B cell (primary cell): Measurements from ENCODE around the gene MS4A5. TPM values are rescaled to one million over a fixed set of nuclear protein-coding genes. Genes with fewer than 3 reads are reported as not detected.
A peak's percentile ranks its signal among the peaks of the same experiment; 100 is the strongest.

Experiments
- ATAC-seq: fragments of 200-7000 bp; cut with Tn5 transposase; one replicate; pipeline ENCODE4 v1.10.0; 2021; ENCODE audit warnings: low read depth, mild to moderate bottlenecking, moderate number of reproducible peaks, moderate library complexity
- CTCF ChIA-PET: fragments of 350-600 bp; sonication (Branson Sonifier 250); formaldehyde crosslinking; loops from one replicate; lab custom pipeline; 2021; ENCODE audit warnings: antibody characterized with exemption, inconsistent platforms; lab: Charles Lee
- POLR2A ChIA-PET: fragments of 350-600 bp; sonication (Branson Sonifier 250); formaldehyde crosslinking; loops from one replicate; lab custom pipeline; 2021; ENCODE audit warnings: antibody characterized with exemption; lab: Charles Lee
- DNase-seq: peaks from one replicate; pipeline ENCODE4 v3.0.0; 2013
- H2AFZ ChIP-seq: 2 replicates; pipeline ENCODE4 v1.6.1; 2012; ENCODE audit warnings: mild to moderate bottlenecking, low read depth, low read length; ENCODE audit not compliant: insufficient read depth, poor library complexity, severe bottlenecking
- H3K27ac ChIP-seq, 2 donors: 1 replicate in 1 of 2; 2 replicates in 1 of 2; pipeline ENCODE4 v1.5.1; 2012 to 2013; ENCODE audit warnings: low read length in 2 of 2, mild to moderate bottlenecking in 2 of 2, moderate library complexity in 1 of 2
- H3K27me3 ChIP-seq, 4 experiments: fragments of 200-600 bp in 1 of 4; sonication (generic) in 1 of 4; replicated peaks in 1 of 4; 1 replicate in 2 of 4; 2 replicates in 2 of 4; pipeline versions ENCODE4 v1.6.1 to v1.7.0; 2013 to 2016; ENCODE audit warnings: low read length in 3 of 4, mild to moderate bottlenecking in 2 of 4, mixed read lengths in 1 of 4, moderate library complexity in 1 of 4; ENCODE audit not compliant: insufficient read depth in 4 of 4, control insufficient read depth in 3 of 4; ENCODE audit errors: control extremely low read depth in 1 of 4
- H3K36me3 ChIP-seq, 2 experiments: replicated peaks in 1 of 2; 1 replicate in 1 of 2; 2 replicates in 1 of 2; pipeline versions ENCODE4 v1.6.1 to v1.7.1; 2013; ENCODE audit warnings: low read length in 1 of 2; ENCODE audit not compliant: insufficient read depth in 2 of 2, control insufficient read depth in 1 of 2; ENCODE audit errors: control extremely low read depth in 1 of 2, extremely low read depth in 1 of 2
- H3K4me1 ChIP-seq, 2 donors: fragments of 200-600 bp in 1 of 2; sonication (generic) in 1 of 2; 1 replicate in 1 of 2; 2 replicates in 1 of 2; pipeline versions ENCODE4 v1.5.1 to v1.6.1; 2013 to 2017; ENCODE audit warnings: low read length in 2 of 2; ENCODE audit not compliant: control insufficient read depth in 2 of 2, insufficient read depth in 2 of 2
- H3K4me2 ChIP-seq: replicated peaks from 2 replicates; pipeline ENCODE3; 2012; ENCODE audit warnings: mild to moderate bottlenecking, low read depth, low read length; ENCODE audit not compliant: poor library complexity, severe bottlenecking
- H3K4me3 ChIP-seq, 5 experiments: fragments of 200-600 bp in 1 of 5; sonication (generic) in 1 of 5; 1 replicate in 3 of 5; 2 replicates in 2 of 5; pipeline versions ENCODE4 v1.5.1 to v1.7.0; 2011 to 2016; ENCODE audit warnings: low read length in 4 of 5, mild to moderate bottlenecking in 4 of 5, low read depth in 2 of 5, control low read depth in 1 of 5, moderate library complexity in 1 of 5; ENCODE audit not compliant: insufficient read depth in 1 of 5; ENCODE audit errors: control extremely low read depth in 1 of 5, extremely low read depth in 1 of 5
- H3K79me2 ChIP-seq: fragments of 200-600 bp; sonication (generic); one replicate; pipeline ENCODE4 v1.6.0; 2016; ENCODE audit warnings: low read length; ENCODE audit not compliant: control insufficient read depth, insufficient read depth
- H3K9ac ChIP-seq: fragments of 200-600 bp; sonication (generic); 2 replicates; pipeline ENCODE4 v1.6.1; 2017; ENCODE audit warnings: mild to moderate bottlenecking, low read length, moderate library complexity
- H3K9me3 ChIP-seq, 3 donors: one replicate each; pipeline versions ENCODE4 v1.6.1 to v1.7.1; 2013; ENCODE audit warnings: low read length in 2 of 3; ENCODE audit not compliant: control insufficient read depth in 2 of 3, insufficient read depth in 1 of 3; ENCODE audit errors: control extremely low read depth in 1 of 3
- H4K20me1 ChIP-seq: 2 replicates; pipeline ENCODE4 v1.6.0; 2012; ENCODE audit warnings: mild to moderate bottlenecking, low read length; ENCODE audit not compliant: insufficient read depth, control insufficient read depth, poor library complexity, severe bottlenecking
- H3K27ac Mint-ChIP-seq: one replicate; pipeline ENCODE4 v1.8.0; 2021; ENCODE audit warnings: mixed read lengths
- H3K27me3 Mint-ChIP-seq: one replicate; pipeline ENCODE4 v1.8.0; 2021; ENCODE audit warnings: mixed read lengths
- H3K4me1 Mint-ChIP-seq: one replicate; pipeline ENCODE4 v1.8.0; 2021; ENCODE audit warnings: mixed read lengths
- H3K4me3 Mint-ChIP-seq: one replicate; pipeline ENCODE4 v1.8.0; 2021; ENCODE audit warnings: mixed read lengths
- H3K9me3 Mint-ChIP-seq: one replicate; pipeline ENCODE4 v1.8.0; 2022; ENCODE audit warnings: mixed read lengths; ENCODE audit not compliant: insufficient read depth
- CTCF ChIP-seq: fragments of 200-600 bp; IDR thresholded peaks from one replicate; pipeline ENCODE4 v1.8.0; 2022; ENCODE audit warnings: antibody characterized with exemption, mild to moderate bottlenecking
- EZH2 ChIP-seq: IDR thresholded peaks from 2 replicates; pipeline ENCODE4 v1.6.1; 2012; ENCODE audit warnings: borderline replicate concordance, low read depth, mild to moderate bottlenecking, moderate library complexity, low read length; ENCODE audit not compliant: insufficient read depth, poor library complexity, severe bottlenecking
- WGBS: methylation state at CpG from one replicate; pipeline ENCODE4 v1.1.5; 2013; ENCODE audit warnings: missing lambda C conversion rate; ENCODE audit not compliant: insufficient coverage; 5-methylcytosine and 5-hydroxymethylcytosine counted together
- intact Hi-C: fragments of 100-400 bp; cut with micrococcal nuclease; formaldehyde crosslinking; loops from one replicate; pipeline ENCODE4 v1.10.0; 2022
- polyA plus RNA-seq: library from polyadenylated mRNA; depleted of rRNA; stranded (reverse); fragments of >200 nt; gene quantifications from 2 replicates; pipeline ENCODE4 v1.2.3, GENCODE V29; 2012
- total RNA-seq, 2 donors: library from RNA; stranded (reverse); fragments of 120-200 nt in 1 of 2; gene quantifications; 1 replicate in 1 of 2; 2 replicates in 1 of 2; pipeline versions ENCODE4 v1.2.3 to v1.2.4, GENCODE V29; 2013 to 2022

The MS4A5 gene
- total and polyA plus RNA-seq, 2 donors (not counting 1 experiment from before 2014, with no cell fraction given) = not detected

GRCh38 chr11:60477035-60477445 is 47.7 kb downstream of the MS4A5 start:
- peaks cover 0 to 4% (median 2%) of the 10 kb centered on the region in 3 donors for H3K9me3 ChIP-seq
- peaks cover 43 to 55% of the 10 kb centered on the region in 2 donors for H3K4me1 ChIP-seq
- H3K36me3 ChIP-seq = no peaks in the 10 kb centered on the region
- WGBS = 5% methylated on average over 2 of the region's 6 CpGs
- H3K4me3 ChIP-seq = peak overlapping the region in 1 of 5 experiments; percentile 16
- Mint-ChIP-seq H3K9me3 (no peaks in the 10 kb centered on the region), H3K27ac (peak overlapping the region; percentile 78), H3K27me3 (no peaks in the 10 kb centered on the region), H3K4me3 (peak overlapping the region; percentile 69), H3K4me1 (peaks cover 66% of the 10 kb centered on the region)
- no peak overlapping the region for H3K9ac ChIP-seq
- DNase-seq (peak; percentile 92), ATAC-seq (peak; percentile 95)
- no peaks in the 10 kb centered on the region for H4K20me1 ChIP-seq
- no peak overlapping the region for H2AFZ ChIP-seq
- no peaks in the 10 kb centered on the region for H3K27me3 ChIP-seq
- peak overlapping the region; percentile 78 to 88 for H3K27ac ChIP-seq
- intact Hi-C loops = loop anchor here (1.0 to 10.0 kb wide), 5 partner anchors 9 to 672 kb away; partner anchors contain the start of gene MS4A1
- no peak for TF ChIP-seq CTCF
- H3K4me2 ChIP-seq = peak overlapping the region; percentile 60
- POLR2A ChIA-PET = interaction anchor here (0.7 to 2.6 kb wide), 7 partner anchors 9 to 114 kb away, joined by 5 to 41 read pairs (median 10); partner anchors contain the start of gene MS4A1
- peaks cover 20% of the 10 kb centered on the region for H3K79me2 ChIP-seq
- CTCF ChIA-PET = interaction anchor here (0.7 to 6.0 kb wide), 16 partner anchors 10 to 879 kb away, joined by 3 to 109 read pairs (median 7); partner anchors contain the start of genes MS4A1 and MS4A7

GRCh38 chr11:60482361-60482760 is 53.0 kb downstream of the MS4A5 start:
- H3K27me3 ChIP-seq = no peaks in the 10 kb centered on the region
- H3K4me1 ChIP-seq = peaks cover 62 to 81% of the 10 kb centered on the region in 2 donors
- peak overlapping the region in 1 of 5 experiments; percentile 42 for H3K4me3 ChIP-seq
- peak overlapping the region; percentile 52 for H2AFZ ChIP-seq
- H3K4me3 Mint-ChIP-seq = peak overlapping the region; percentile 69
- H3K27me3 Mint-ChIP-seq = no peaks in the 10 kb centered on the region
- H3K79me2 ChIP-seq = peaks cover 53% of the 10 kb centered on the region
- no peaks in the 10 kb centered on the region for H4K20me1 ChIP-seq
- peak overlapping the region; percentile 24 for H3K9ac ChIP-seq
- TF ChIP-seq EZH2 (no peak), CTCF (no peak)
- peaks cover 88% of the 10 kb centered on the region for H3K4me1 Mint-ChIP-seq
- H3K27ac ChIP-seq = peak overlapping the region; percentile 35 to 67
- peaks cover 0 to 2% (median 0%) of the 10 kb centered on the region in 3 donors for H3K9me3 ChIP-seq
- WGBS = no CpG with 5 or more reads among the region's 2 CpGs
- ChIA-PET CTCF (interaction anchor here (1.2 to 5.8 kb wide), 10 partner anchors 24 to 151 kb away, joined by 3 to 162 read pairs (median 20); partner anchors contain the start of gene MS4A1), POLR2A (interaction anchor here (1.4 to 3.6 kb wide), 3 partner anchors 24 to 118 kb away, joined by 3 to 17 read pairs (median 9); no protein-coding TSS in a partner anchor)
- H3K36me3 ChIP-seq = no peaks in the 10 kb centered on the region
- peak overlapping the region; percentile 56 for H3K4me2 ChIP-seq
- intact Hi-C loops = no loop called here
- ATAC-seq (peak; percentile 66), DNase-seq (peak; percentile 75)
- no peaks in the 10 kb centered on the region for H3K9me3 Mint-ChIP-seq
- H3K27ac Mint-ChIP-seq = peak overlapping the region; percentile 92
